Measurements from ENCODE around the gene TTC5.
"Not testable (repeated sequence)": the region's sequence is repeated elsewhere in the genome, so short reads cannot be mapped to it uniquely, and the experiment has no call there.

TTC5 gene, protein sequence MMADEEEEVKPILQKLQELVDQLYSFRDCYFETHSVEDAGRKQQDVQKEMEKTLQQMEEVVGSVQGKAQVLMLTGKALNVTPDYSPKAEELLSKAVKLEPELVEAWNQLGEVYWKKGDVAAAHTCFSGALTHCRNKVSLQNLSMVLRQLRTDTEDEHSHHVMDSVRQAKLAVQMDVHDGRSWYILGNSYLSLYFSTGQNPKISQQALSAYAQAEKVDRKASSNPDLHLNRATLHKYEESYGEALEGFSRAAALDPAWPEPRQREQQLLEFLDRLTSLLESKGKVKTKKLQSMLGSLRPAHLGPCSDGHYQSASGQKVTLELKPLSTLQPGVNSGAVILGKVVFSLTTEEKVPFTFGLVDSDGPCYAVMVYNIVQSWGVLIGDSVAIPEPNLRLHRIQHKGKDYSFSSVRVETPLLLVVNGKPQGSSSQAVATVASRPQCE

DNA sequence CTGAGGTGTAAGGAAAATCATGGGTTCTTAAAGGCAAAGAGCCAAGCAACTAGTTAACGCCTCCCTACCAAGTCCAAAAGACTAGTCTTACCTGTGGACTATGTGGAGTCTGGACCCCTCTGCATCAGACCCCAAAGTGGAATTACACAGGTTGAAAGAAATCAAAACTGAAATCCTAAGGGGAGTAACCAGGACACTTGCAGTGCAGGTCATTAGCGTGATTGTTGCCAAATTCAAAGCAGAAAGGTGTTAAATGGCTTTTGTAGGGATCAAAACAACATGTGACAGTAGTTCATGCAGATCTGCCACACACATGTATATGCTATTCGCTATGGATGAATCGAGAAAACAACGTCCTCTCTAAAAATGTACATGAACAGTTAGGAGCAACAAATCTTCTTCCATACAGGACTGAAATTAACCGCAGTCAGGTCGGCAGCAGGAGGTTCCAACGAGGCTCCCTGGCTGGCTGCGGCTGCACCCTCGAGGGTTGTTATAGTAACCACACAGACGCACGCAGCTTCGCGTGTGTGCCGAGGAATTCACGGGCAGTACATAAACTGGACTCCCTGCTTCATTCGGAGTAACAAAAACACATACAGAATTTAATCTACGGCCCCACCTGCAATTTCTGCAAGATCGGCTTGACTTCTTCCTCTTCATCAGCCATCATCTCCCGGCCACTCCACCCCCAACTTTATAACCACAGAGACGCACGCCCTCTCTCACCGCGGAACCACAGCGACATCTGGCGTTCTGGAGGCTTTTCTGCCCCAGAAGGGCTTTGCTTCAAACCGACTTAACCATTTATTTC, at the start of gene TTC5:
TSS of gene TTC5 (minus strand) at position 687 of the 814 bp plus-strand sequence. CDS start at position 673, 14 bp downstream.
- peak; percentile 91 for DNase-seq

- no peak for DNase-seq
Observed at GRCh38 chr14:20350860-20351259, 45.1 kb upstream of the TTC5 start.

DNA sequence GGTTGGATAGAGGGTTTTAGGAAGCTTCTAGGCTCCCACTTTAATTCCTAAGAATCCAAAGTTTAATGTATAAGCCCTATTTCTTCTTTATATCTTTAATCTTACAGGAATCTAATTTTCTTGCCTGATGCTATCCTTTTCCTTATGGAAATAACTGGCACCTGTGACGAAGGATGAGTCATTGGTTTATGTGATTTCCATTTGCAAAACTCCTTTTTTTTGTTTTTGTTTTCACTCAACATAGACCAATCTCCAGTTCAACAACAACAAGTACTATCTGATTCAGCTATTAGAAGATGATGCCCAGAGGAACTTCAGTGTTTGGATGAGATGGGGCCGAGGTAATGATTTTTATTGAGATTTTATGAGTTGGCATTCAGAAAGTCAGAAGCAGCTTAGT, 44.5 kb upstream of the TTC5 start:
- no peak for DNase-seq

- no peak for DNase-seq
Observed at GRCh38 chr14:20347747-20348146, 42.0 kb upstream of the TTC5 start.

GRCh38 chr14:20346713-20347112, 41.0 kb upstream of the TTC5 start:
- DNase-seq = no peak

- DNase-seq = no peak
Observed at GRCh38 chr14:20345366-20345765, 39.6 kb upstream of the TTC5 start.

- no peak for DNase-seq
Observed at GRCh38 chr14:20343862-20344220, 38.1 kb upstream of the TTC5 start.

GRCh38 chr14:20343092-20343861, 37.5 kb upstream of the TTC5 start, which contains the start of gene PARP2:
TSS of gene PARP2 (plus strand) at chr14:20343635. CDS start at chr14:20343642, 7 bp downstream.
- DNase-seq = peak; percentile 98

GRCh38 chr14:20341646-20342045, 35.9 kb upstream of the TTC5 start:
- DNase-seq = no peak

DNA sequence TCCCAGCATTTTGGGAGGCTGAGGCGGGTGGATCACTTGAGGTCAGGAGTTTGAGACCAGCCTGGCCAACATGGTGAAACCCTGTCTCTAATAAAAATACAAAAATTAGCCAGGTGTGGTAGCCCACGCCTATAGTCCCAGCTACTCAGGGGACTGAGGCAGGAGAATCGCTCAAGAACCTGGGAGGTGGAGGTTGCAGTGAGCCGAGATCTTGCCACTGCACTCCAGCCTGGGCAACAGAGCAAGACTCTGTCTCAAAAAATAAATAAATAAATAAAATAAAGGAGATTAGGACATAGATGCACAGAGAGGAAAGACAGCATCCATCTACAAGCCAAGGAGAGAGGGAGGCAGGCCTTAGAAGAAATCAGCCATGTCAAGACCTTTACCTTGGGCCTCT, 35.3 kb upstream of the TTC5 start:
- DNase-seq = not testable (repeated sequence)

DNA sequence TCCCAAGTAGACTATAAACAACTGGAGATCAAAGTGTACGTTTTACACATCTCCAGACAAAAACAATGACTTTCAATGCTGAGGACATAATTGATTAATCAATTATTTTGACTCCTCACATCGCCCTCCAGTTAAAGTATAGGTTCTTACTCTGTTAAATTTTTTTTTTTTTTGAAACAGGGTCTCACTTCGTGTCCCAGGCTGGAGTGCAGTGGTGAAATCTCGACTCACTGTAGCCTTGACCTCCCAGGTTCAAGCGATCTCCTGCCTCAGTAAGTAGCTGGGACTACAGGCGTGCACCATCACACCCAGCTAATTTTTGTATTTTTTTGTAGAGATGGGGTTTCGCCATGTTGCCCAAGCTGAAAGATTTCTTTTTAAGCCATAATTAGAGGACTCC, 28.3 kb upstream of the TTC5 start:
- no peak for DNase-seq

DNA sequence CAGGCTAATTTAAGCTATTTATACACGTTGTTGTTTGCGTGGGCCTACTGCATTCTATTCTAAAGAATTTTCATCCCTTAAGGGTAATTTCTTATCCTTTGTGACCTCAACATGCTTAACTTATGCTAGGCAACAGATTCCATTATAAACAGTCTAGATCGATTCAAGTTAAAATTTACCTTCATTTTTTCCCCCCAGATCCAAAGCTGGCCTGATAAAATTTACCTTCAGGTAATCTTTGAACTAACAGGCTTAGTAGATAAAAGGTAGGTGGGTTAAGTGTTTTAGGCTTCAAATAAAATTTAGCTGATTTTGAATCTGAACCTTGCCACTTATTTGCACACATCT, 27.7 kb upstream of the TTC5 start:
- DNase-seq = no peak

GRCh38 chr14:20332788-20333493, 27.2 kb upstream of the TTC5 start, which contains the start of gene CCNB1IP1:
TSS of gene CCNB1IP1 (minus strand) at chr14:20333279. CDS start at chr14:20316523, 16,756 bp downstream.
- DNase-seq = peak; percentile 52

DNA sequence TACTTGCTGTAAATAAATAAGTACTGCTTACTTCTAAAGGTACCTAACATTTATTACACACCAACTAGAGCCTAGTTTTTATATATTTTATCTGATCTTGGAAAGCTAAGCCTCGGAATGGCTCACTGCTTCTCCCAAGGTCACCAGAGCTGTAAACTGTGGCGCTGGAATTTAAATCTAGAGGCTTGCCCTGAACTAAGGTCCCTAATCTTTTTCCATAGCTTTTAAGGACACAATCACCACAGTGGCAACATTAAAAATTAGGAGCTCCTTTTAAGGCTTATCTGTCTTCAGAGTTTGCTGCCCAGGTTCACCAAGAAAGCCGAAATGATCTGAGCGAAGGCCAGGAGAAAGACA, 26.7 kb upstream of the TTC5 start:
- no peak for DNase-seq

GRCh38 chr14:20331053-20331613, 25.4 kb upstream of the TTC5 start:
- no peak for DNase-seq

GRCh38 chr14:20329355-20329754, 23.6 kb upstream of the TTC5 start:
- no peak for DNase-seq

DNA sequence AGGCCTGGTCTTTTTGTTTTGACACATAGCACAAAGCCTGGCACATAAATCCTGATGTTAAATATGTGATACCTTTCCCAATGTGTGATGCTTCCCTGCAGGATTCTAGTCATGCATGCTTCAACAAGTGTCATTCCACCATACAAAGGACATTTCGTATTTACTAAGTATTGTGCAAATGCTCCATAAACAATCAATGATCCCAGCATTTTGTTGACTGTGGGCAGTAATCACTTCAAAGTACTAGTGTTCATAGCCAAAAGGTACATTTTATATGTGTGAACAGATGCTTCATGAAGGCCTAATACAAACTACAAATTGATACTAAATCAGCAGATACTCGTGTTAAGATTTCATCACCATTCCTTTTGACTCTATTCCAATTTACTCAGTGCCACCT, 23.0 kb upstream of the TTC5 start:
- no peak for DNase-seq

- no peak for DNase-seq
Observed at GRCh38 chr14:20327005-20327869, 21.5 kb upstream of the TTC5 start.

- no peak for DNase-seq
Observed at GRCh38 chr14:20317720-20318119, 12.0 kb upstream of the TTC5 start.

DNA sequence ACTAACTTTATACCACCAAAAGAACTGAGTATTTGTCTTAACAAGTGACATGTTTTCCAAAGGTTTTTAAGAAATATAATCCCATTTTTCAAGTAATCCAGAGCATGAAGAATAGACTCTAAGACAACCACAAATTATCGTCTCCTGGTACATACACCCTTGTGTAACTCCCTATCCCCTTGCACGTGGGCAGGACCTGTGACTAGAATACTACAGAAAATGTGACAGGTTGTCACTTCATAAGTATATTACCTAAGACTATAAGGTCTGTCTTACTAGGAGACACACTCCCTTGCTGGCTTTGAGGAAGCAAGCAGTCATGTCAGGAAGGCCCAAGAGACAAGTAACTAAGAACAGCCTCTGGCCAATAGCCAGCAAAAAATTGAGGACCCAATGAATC, 8.3 kb upstream of the TTC5 start:
- no peak for DNase-seq

GRCh38 chr14:20306079-20306423, 300 bp upstream of the TTC5 start:
- DNase-seq = no peak
